Activated CD4-positive, alpha-beta T cell treated with anti-CD3 and anti-CD28 coated beads, Interleukin-2, amount 10 ng/mL, durations not matched to agents 24 days and 14 days (primary cell): ENCODE measurements around the gene MYO15B. TPM values are rescaled to one million over a fixed set of nuclear protein-coding genes. Genes with fewer than 3 reads are reported as not detected.

ENCODE experiments used
- DNase-seq: peaks from one replicate; pipeline ENCODE4 v3.0.0; 2022
- H3K27ac Mint-ChIP-seq: one replicate; pipeline ENCODE4 v1.8.0; 2022; ENCODE audit warnings: mild to moderate bottlenecking, mixed read lengths
- H3K27me3 Mint-ChIP-seq: one replicate; pipeline ENCODE4 v1.8.0; 2022; ENCODE audit warnings: mixed read lengths
- H3K36me3 Mint-ChIP-seq: one replicate; pipeline ENCODE4 v1.8.0; 2022; ENCODE audit warnings: low read depth, mild to moderate bottlenecking, mixed read lengths
- H3K4me1 Mint-ChIP-seq: one replicate; pipeline ENCODE4 v1.8.0; 2021; ENCODE audit warnings: mixed read lengths
- H3K4me3 Mint-ChIP-seq: one replicate; pipeline ENCODE4 v1.8.0; 2022; ENCODE audit warnings: mild to moderate bottlenecking, moderate library complexity, mixed read lengths
- H3K9me3 Mint-ChIP-seq: one replicate; pipeline ENCODE4 v1.8.0; 2021; ENCODE audit warnings: mixed read lengths
- intact Hi-C: fragments of 100-400 bp; cut with micrococcal nuclease; formaldehyde crosslinking; loops from one replicate; pipeline ENCODE4 v1.15.1; 2023
- total RNA-seq: library from RNA; stranded (reverse); gene quantifications from 2 replicates; pipeline ENCODE4 v1.2.3, GENCODE V29; 2022

The MYO15B gene
- total RNA-seq, 1 donor from 2014 or later: 24.3 TPM

GRCh38 chr17:75642784-75643642, 55.4 kb downstream of the MYO15B start:
- H3K27me3 Mint-ChIP-seq: no peaks in the 10 kb centered on the region
- H3K36me3 Mint-ChIP-seq: no peaks in the 10 kb centered on the region
- DNase-seq: no peak
- H3K4me3 Mint-ChIP-seq: no peak overlapping the region
- peaks cover 12% of the 10 kb centered on the region for H3K4me1 Mint-ChIP-seq
- intact Hi-C loops: no loop called here
- no peak overlapping the region for H3K27ac Mint-ChIP-seq
- no peaks in the 10 kb centered on the region for H3K9me3 Mint-ChIP-seq

- intact Hi-C loops: no loop called here
- peaks cover 12% of the 10 kb centered on the region for H3K4me1 Mint-ChIP-seq
- no peak for DNase-seq
- H3K27me3 Mint-ChIP-seq: no peaks in the 10 kb centered on the region
- no peak overlapping the region for H3K27ac Mint-ChIP-seq
- no peak overlapping the region for H3K4me3 Mint-ChIP-seq
- H3K9me3 Mint-ChIP-seq: no peaks in the 10 kb centered on the region
- H3K36me3 Mint-ChIP-seq: no peaks in the 10 kb centered on the region
Measured at GRCh38 chr17:75643643-75644017, 56.0 kb downstream of the MYO15B start.

- no peaks in the 10 kb centered on the region for H3K9me3 Mint-ChIP-seq
- peak overlapping the region; percentile 10 for H3K27ac Mint-ChIP-seq
- no peak for DNase-seq
- no peak overlapping the region for H3K4me3 Mint-ChIP-seq
- no peaks in the 10 kb centered on the region for H3K27me3 Mint-ChIP-seq
- H3K4me1 Mint-ChIP-seq: peaks cover 12% of the 10 kb centered on the region
- intact Hi-C loops: no loop called here
- H3K36me3 Mint-ChIP-seq: peaks cover 7% of the 10 kb centered on the region
Measured at GRCh38 chr17:75645501-75645888, 57.9 kb downstream of the MYO15B start.

- H3K27ac Mint-ChIP-seq: peak overlapping the region; percentile 36
- DNase-seq: peak; percentile 70
- H3K9me3 Mint-ChIP-seq: no peaks in the 10 kb centered on the region
- intact Hi-C loops: no loop called here
- peaks cover 10% of the 10 kb centered on the region for H3K36me3 Mint-ChIP-seq
- no peaks in the 10 kb centered on the region for H3K27me3 Mint-ChIP-seq
- no peak overlapping the region for H3K4me3 Mint-ChIP-seq
- peaks cover 12% of the 10 kb centered on the region for H3K4me1 Mint-ChIP-seq
Measured at GRCh38 chr17:75645889-75646637, 58.5 kb downstream of the MYO15B start.

GRCh38 chr17:75646638-75646992, 59.0 kb downstream of the MYO15B start:
- intact Hi-C loops: no loop called here
- no peak overlapping the region for H3K27ac Mint-ChIP-seq
- H3K36me3 Mint-ChIP-seq: peaks cover 10% of the 10 kb centered on the region
- H3K27me3 Mint-ChIP-seq: no peaks in the 10 kb centered on the region
- H3K4me3 Mint-ChIP-seq: no peak overlapping the region
- no peak for DNase-seq
- H3K4me1 Mint-ChIP-seq: peaks cover 12% of the 10 kb centered on the region
- no peaks in the 10 kb centered on the region for H3K9me3 Mint-ChIP-seq

DNA sequence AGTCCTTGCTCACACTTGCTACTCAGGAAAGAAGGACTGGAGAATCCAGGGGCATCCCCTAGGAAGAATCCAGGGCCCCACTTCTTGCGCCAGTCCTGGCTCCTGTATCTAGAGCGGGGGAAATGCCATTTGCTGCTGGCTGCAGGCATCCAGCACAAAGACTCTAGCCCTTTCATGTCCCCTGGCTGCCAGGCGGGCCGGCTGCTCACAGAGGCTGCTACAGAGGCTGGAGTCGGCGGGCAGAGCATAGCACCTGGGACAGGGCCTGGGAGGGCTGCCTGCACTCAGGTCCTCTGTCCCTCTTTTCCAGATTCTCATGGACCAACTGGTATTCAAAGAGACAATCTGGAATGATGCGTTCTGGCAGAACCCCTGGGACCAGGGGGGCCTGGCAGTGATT, 59.5 kb downstream of the MYO15B start:
- peaks cover 10% of the 10 kb centered on the region for H3K36me3 Mint-ChIP-seq
- H3K9me3 Mint-ChIP-seq: no peaks in the 10 kb centered on the region
- peaks cover 12% of the 10 kb centered on the region for H3K4me1 Mint-ChIP-seq
- H3K4me3 Mint-ChIP-seq: no peak overlapping the region
- intact Hi-C loops: no loop called here
- no peak for DNase-seq
- no peaks in the 10 kb centered on the region for H3K27me3 Mint-ChIP-seq
- no peak overlapping the region for H3K27ac Mint-ChIP-seq

GRCh38 chr17:75647921-75648320, 60.3 kb downstream of the MYO15B start:
- no peaks in the 10 kb centered on the region for H3K9me3 Mint-ChIP-seq
- no peaks in the 10 kb centered on the region for H3K27me3 Mint-ChIP-seq
- no peak overlapping the region for H3K4me3 Mint-ChIP-seq
- peaks cover 14% of the 10 kb centered on the region for H3K4me1 Mint-ChIP-seq
- intact Hi-C loops: no loop called here
- DNase-seq: no peak
- no peak overlapping the region for H3K27ac Mint-ChIP-seq
- peaks cover 12% of the 10 kb centered on the region for H3K36me3 Mint-ChIP-seq

- no peaks in the 10 kb centered on the region for H3K9me3 Mint-ChIP-seq
- peaks cover 19% of the 10 kb centered on the region for H3K36me3 Mint-ChIP-seq
- no peak overlapping the region for H3K27ac Mint-ChIP-seq
- intact Hi-C loops: no loop called here
- no peak for DNase-seq
- no peak overlapping the region for H3K4me3 Mint-ChIP-seq
- H3K4me1 Mint-ChIP-seq: peaks cover 15% of the 10 kb centered on the region
- H3K27me3 Mint-ChIP-seq: no peaks in the 10 kb centered on the region
Measured at GRCh38 chr17:75649687-75650086, 62.1 kb downstream of the MYO15B start.

GRCh38 chr17:75650874-75651273, 63.3 kb downstream of the MYO15B start:
- Mint-ChIP-seq H3K4me3 (no peak overlapping the region), H3K27me3 (no peaks in the 10 kb centered on the region), H3K36me3 (peaks cover 19% of the 10 kb centered on the region), H3K4me1 (peaks cover 8% of the 10 kb centered on the region), H3K9me3 (no peaks in the 10 kb centered on the region), H3K27ac (no peak overlapping the region)
- intact Hi-C loops: no loop called here
- no peak for DNase-seq

DNA sequence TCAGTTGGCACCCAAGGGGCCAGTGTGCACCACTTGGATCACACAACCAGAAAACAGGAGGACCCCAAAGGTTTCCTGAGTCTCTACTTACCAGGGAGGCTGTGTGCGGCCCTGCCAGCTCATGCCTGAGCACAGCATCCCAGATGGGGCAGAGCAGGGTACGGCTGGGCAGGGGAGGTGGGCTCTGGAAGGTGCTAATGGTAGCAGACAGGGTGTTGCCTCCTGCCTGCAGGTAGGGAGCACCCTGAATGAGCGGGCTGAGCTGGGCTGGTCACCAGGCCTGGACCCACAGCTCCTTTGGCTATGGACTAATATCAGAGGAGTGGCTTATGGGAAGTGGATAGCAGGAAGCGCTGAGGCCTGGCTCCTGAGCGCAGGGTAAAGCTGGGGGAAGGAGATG, 64.7 kb downstream of the MYO15B start:
- Mint-ChIP-seq H3K4me3 (no peak overlapping the region), H3K4me1 (peaks cover 3% of the 10 kb centered on the region), H3K9me3 (no peaks in the 10 kb centered on the region), H3K36me3 (peaks cover 23% of the 10 kb centered on the region), H3K27me3 (no peaks in the 10 kb centered on the region), H3K27ac (no peak overlapping the region)
- intact Hi-C loops: no loop called here
- no peak for DNase-seq

DNA sequence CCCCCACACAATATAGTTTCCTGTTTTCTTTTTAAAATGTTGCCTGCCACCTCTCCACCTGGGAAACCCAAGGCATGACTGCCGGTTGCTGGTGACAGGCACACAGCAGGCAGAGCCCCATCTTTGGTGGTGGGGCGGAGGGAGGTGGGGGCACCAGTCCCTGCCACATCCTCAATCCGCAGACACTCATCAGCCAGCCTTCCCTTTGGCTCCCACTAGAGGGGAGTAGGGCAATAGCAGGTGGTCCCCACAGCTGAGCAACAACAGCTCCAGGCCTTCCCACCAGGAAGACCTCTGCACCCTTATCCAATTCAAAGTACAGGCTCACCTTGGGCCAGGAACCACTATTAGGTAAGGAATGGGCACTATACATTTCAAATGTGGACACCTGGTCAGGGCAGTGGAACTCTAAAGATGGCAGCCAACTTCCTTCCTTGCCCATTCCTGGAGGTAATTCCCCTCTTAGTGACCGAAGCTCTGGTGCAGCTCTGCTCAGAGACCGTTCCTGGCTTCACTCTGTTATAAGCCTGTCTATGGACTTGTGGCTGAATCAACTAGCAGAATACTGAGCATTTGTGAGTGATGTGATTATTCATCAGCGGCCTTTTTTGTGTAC, 65.4 kb downstream of the MYO15B start:
- no peak overlapping the region for H3K27ac Mint-ChIP-seq
- peak; percentile 75 for DNase-seq
- no peaks in the 10 kb centered on the region for H3K27me3 Mint-ChIP-seq
- peaks cover 24% of the 10 kb centered on the region for H3K36me3 Mint-ChIP-seq
- peaks cover 3% of the 10 kb centered on the region for H3K4me1 Mint-ChIP-seq
- no peaks in the 10 kb centered on the region for H3K9me3 Mint-ChIP-seq
- intact Hi-C loops: no loop called here
- H3K4me3 Mint-ChIP-seq: no peak overlapping the region

DNA sequence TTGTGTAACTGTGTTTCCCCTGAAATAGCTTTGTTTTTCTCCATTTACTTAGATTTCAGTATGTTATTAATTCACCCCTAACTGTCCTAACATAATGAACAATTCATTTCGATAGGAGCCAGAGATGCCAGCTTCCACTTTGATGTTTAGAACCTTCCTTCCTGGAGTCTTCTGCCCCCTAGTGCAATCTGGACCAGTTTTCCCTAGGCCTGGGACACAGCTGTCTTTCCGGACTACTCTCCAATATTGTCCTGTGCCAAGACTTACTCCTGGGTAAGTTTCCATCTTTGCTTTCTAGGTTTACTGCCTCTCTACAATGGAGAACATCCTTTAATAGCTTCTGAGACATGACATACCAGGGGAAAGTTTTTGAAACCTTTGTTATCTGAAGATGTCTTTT, 66.6 kb downstream of the MYO15B start:
- Mint-ChIP-seq H3K4me3 (no peak overlapping the region), H3K9me3 (no peaks in the 10 kb centered on the region), H3K27ac (no peak overlapping the region), H3K27me3 (no peaks in the 10 kb centered on the region), H3K36me3 (peaks cover 21% of the 10 kb centered on the region), H3K4me1 (peaks cover 3% of the 10 kb centered on the region)
- no peak for DNase-seq
- intact Hi-C loops: no loop called here

GRCh38 chr17:75658237-75658636, 70.6 kb downstream of the MYO15B start:
- intact Hi-C loops: no loop called here
- H3K27me3 Mint-ChIP-seq: no peaks in the 10 kb centered on the region
- no peaks in the 10 kb centered on the region for H3K9me3 Mint-ChIP-seq
- no peak overlapping the region for H3K27ac Mint-ChIP-seq
- no peak for DNase-seq
- H3K4me1 Mint-ChIP-seq: no peaks in the 10 kb centered on the region
- H3K4me3 Mint-ChIP-seq: no peak overlapping the region
- H3K36me3 Mint-ChIP-seq: peaks cover 15% of the 10 kb centered on the region

- Mint-ChIP-seq H3K4me1 (peaks cover 6% of the 10 kb centered on the region), H3K4me3 (no peak overlapping the region), H3K36me3 (peaks cover 16% of the 10 kb centered on the region), H3K27me3 (no peaks in the 10 kb centered on the region), H3K27ac (no peak overlapping the region), H3K9me3 (no peaks in the 10 kb centered on the region)
- intact Hi-C loops: no loop called here
- no peak for DNase-seq
Measured at GRCh38 chr17:75661531-75661930, 73.9 kb downstream of the MYO15B start.
